Stimulated activated CD4-positive, alpha-beta T cell treated with anti-CD3 and anti-CD28 coated beads, TNF-alpha, amount 100 ng/mL, for 1 hour (primary cell): Measurements from ENCODE around the gene WDR77.

ENCODE experiments used
- DNase-seq, 3 donors: peaks; one replicate each; pipeline ENCODE4 v3.0.0-alpha.2; 2020; ENCODE audit warnings: low read depth in 3 of 3, low spot score in 1 of 3

WDR77 gene

DNA sequence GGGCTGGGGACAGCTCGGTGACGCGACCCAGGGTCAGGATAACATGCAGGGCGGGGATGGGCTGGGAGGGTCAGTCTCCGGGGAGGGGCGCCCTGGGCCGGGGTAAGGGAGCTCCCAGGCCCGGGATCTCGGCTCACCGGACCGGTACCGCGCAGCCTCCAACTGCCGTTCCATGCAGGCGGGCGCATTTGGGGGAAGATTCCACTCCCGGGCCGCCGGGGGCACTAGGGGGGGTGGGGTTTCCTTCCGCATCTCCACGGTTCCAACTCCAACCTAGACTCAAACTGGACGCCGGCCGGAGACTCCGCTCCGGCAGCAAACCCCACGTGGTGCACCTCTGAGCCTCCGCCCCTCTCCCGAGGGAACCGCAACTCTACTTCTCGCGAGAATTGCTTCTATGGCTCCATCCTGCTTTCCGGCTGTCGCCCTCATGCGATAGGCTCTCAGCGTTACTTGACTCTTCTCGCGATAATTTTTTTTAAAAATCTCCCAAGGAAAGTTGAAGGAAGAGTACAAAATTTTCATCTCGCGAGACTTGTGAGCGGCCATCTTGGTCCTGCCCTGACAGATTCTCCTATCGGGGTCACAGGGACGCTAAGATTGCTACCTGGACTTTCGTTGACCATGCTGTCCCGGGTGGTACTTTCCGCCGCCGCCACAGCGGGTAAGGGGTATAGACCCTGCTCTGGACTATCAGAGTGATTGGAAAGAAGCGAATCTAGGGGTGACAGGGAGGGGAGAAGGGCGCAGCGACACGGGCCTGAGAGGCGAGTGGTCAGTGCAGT, at the start of gene WDR77, which contains the start of gene ATP5PB:
Gene WDR77 (minus strand): TSS at position 339 of the 785 bp plus-strand sequence. CDS start 87 bp downstream, at position 252.
Gene ATP5PB (plus strand): TSS at position 547 of the 785 bp plus-strand sequence. CDS start 78 bp downstream, at position 625.
- DNase-seq = peak; percentile 67 to 83 (median 75)

- no peak for DNase-seq
These were observed 48.5 kb upstream of the WDR77 start for GRCh38 chr1:111497592-111497991.

- no peak for DNase-seq
These were observed 47.3 kb upstream of the WDR77 start for GRCh38 chr1:111496398-111496797.

- no peak for DNase-seq
These were observed 42.0 kb upstream of the WDR77 start for GRCh38 chr1:111491070-111491469.

- DNase-seq = no peak
These were observed 41.2 kb upstream of the WDR77 start for GRCh38 chr1:111490220-111490619.

DNA sequence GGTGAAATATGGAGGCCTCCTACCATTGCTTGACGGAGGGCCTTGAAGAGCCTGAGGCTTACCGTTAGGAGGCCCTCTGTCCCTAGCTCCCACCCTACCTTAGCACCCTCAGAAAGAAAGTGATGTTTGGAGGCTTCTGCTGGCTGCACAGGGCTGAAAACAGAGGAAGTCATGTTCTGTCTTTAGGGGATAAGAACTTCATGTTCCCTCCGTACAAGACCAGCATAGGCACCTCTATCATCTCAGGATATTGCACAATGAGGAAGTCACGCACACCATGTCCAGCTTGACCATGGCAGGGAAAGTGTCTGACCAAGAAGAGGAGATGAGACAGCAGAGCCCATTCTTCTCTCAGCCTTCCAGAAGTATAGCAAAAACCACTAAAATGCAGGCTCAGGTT, 40.5 kb upstream of the WDR77 start:
- DNase-seq = no peak

GRCh38 chr1:111488669-111489068, 39.6 kb upstream of the WDR77 start:
- no peak for DNase-seq

GRCh38 chr1:111487133-111487532, 38.1 kb upstream of the WDR77 start:
- no peak for DNase-seq

GRCh38 chr1:111486431-111486830, 37.4 kb upstream of the WDR77 start:
- DNase-seq = no peak

DNA sequence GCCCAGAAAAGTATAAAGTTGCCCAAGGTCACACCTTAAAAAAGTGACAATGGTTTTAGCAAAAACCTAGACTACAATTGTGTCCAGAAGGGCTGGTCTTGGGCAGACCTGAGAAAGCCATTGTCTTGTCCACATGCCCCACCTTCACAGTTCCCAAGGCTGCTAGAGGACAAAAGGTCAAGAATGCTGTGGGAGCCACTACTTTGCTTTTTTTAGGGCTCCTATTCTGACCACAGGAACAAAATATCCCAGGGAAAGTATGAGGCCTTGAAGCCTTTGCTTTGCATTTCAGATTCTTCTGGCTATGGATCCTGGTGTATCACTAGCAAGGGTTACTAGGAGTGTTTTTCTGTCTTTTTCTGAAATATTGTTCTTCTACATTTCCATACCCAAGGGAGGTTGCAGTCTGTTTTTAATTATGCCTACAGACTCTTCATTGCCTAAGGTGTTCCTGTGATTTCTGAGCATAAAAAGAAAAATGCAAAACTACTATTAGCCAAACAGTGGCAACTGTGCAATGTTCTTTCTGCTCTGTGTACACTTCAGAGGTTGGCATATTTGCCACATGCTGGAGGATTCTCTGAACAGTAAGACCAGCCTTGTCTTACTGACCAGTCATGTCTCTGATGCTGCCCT, 35.5 kb upstream of the WDR77 start:
- no peak for DNase-seq

- no peak for DNase-seq
These were observed 34.8 kb upstream of the WDR77 start for GRCh38 chr1:111483876-111484275.

DNA sequence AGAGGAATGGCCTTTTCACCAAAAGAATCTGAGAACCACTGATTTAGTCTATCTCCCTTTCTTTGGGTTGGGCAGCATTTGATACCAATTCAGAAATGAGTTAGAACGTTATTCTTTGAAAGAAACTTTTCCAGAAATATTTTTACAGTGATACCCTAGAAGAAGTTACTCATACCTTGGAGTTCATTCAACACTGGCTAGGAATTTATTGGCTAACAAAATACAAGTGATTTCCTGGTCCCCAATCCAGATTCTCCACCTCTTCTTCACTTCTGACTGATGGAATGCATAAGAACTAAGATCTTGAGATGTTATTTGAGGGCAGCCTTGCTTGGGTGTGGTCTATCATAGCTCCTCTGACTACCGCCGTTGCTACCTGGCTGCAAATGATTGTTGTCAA, 34.1 kb upstream of the WDR77 start:
- no peak for DNase-seq

- peak in 2 of 3 donors; percentile 28 to 46 for DNase-seq
These were observed 32.5 kb upstream of the WDR77 start for GRCh38 chr1:111481387-111482221.

DNA sequence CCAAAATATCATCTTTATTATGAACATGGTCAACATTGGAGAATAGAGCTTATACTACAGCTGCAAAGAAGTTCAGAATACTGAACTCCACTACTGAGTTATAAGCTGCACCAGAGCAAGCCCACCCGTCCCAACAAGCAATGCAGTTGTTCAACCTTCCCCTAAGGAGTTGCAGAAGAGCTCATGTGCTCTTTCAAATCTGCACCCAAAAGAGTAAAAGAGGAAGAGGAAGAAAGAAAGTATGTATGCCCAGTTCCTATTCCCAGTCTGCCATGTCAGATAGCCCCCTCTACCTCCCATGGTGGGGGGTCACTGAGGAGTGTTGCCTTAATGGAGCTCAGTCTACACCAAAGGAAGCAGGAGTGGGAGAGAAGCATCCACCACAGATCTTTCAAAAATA, 31.6 kb upstream of the WDR77 start:
- no peak for DNase-seq

- no peak for DNase-seq
These were observed 27.8 kb upstream of the WDR77 start for GRCh38 chr1:111476761-111477309.

DNA sequence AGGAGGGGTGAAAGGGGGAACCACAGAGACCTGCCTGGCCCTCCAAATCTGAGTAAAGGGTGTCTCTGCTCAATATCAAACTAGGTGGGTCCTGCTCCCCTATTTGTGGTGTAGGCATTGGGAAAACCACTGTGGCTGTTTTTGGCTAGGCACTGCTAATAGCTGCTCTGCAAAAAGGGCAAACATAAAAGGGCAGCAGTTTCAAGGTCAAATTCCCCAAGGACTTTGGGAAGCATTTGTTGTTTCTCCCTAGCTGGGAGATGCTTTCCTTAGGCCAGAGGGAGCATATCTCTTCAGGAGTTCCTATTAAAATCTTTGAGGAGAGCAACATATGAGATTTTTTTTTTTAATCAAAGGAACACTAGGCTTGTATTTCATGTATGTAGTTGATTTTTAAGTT, 27.2 kb upstream of the WDR77 start:
- DNase-seq = no peak

GRCh38 chr1:111475701-111476100, 26.6 kb upstream of the WDR77 start:
- DNase-seq = no peak

GRCh38 chr1:111474521-111474920, 25.5 kb upstream of the WDR77 start:
- no peak for DNase-seq

DNA sequence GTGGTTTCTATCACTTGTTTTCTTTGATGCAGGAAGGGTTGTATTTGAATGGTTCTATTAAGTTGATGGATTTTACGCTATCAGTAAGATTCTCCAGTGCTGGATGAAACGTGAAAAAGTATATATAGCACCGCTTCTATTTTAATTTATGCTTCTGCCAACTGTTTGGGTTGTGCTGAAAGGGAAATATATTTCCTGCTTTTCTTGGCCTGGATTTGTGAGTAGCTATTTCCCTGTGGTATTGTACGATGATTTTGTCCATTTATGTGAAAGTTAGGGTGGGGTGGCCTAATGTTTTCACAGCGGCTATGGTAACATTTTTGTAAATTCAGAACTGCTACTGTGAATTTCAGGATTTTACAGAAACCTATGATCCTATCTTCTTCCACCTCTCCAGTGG, 25.1 kb upstream of the WDR77 start:
- DNase-seq = no peak

DNA sequence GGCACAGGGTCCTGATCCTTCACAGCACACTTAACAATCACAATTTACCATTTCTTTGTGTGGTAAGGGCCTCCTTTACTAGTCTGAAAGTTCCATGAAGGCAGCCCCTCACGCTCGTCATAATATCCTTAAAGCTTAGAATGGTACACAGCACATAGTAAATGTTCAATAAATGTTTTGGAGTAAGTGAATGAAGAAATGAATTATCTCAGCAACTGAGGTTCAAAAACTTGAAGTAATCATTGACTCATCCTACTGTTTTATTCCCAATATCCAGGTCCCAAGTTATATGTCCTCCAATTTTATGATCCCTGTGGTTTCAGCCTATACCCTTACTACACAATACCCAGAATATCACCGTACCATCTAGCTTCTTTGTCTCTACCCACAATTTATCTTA, 22.5 kb upstream of the WDR77 start:
- no peak for DNase-seq

GRCh38 chr1:111471012-111471411, 22.0 kb upstream of the WDR77 start:
- peak in 2 of 3 donors; percentile 21 to 45 for DNase-seq
